HL-60 (cell line): ENCODE results near the gene KDM4F.

Source experiments
- CTCF ChIP-seq: IDR thresholded peaks from one replicate; pipeline ENCODE4 v1.5.1; 2011; ENCODE audit warnings: low read length, control low read depth, inconsistent platforms; ENCODE audit not compliant: insufficient read depth
- GABPA ChIP-seq: IDR thresholded peaks from 2 replicates; pipeline ENCODE4 v1.6.1; 2012; ENCODE audit warnings: low read depth
- POLR2AphosphoS5 ChIP-seq: IDR thresholded peaks from 2 replicates; pipeline ENCODE4 v1.6.1; 2012; ENCODE audit warnings: low read depth
- SPI1 ChIP-seq: IDR thresholded peaks from 2 replicates; pipeline ENCODE4 v1.6.1; 2012; ENCODE audit warnings: low read depth, mild to moderate bottlenecking, borderline replicate concordance
- TF ChIP-seq, protein P1 (sequence below): IDR thresholded peaks from 2 replicates; pipeline ENCODE4 v1.6.1; 2012; ENCODE audit warnings: low read depth; ENCODE audit not compliant: insufficient replicate concordance

GRCh38 chr11:95092549-95093324, 43.5 kb downstream of the KDM4F start:
- TF ChIP-seq, protein P1, sequence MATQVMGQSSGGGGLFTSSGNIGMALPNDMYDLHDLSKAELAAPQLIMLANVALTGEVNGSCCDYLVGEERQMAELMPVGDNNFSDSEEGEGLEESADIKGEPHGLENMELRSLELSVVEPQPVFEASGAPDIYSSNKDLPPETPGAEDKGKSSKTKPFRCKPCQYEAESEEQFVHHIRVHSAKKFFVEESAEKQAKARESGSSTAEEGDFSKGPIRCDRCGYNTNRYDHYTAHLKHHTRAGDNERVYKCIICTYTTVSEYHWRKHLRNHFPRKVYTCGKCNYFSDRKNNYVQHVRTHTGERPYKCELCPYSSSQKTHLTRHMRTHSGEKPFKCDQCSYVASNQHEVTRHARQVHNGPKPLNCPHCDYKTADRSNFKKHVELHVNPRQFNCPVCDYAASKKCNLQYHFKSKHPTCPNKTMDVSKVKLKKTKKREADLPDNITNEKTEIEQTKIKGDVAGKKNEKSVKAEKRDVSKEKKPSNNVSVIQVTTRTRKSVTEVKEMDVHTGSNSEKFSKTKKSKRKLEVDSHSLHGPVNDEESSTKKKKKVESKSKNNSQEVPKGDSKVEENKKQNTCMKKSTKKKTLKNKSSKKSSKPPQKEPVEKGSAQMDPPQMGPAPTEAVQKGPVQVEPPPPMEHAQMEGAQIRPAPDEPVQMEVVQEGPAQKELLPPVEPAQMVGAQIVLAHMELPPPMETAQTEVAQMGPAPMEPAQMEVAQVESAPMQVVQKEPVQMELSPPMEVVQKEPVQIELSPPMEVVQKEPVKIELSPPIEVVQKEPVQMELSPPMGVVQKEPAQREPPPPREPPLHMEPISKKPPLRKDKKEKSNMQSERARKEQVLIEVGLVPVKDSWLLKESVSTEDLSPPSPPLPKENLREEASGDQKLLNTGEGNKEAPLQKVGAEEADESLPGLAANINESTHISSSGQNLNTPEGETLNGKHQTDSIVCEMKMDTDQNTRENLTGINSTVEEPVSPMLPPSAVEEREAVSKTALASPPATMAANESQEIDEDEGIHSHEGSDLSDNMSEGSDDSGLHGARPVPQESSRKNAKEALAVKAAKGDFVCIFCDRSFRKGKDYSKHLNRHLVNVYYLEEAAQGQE = no peak
- peak; percentile 41 for TF ChIP-seq CTCF
- no peak for TF ChIP-seq SPI1
- TF ChIP-seq GABPA = no peak
- TF ChIP-seq POLR2AphosphoS5 = no peak
